ENCODE data around the gene COPRS. TPM values are rescaled to one million over a fixed set of nuclear protein-coding genes. Genes with fewer than 3 reads are reported as not detected.

Gene COPRS
- total RNA-seq, 4 donors from 2014 or later: 72.1 to 117 (median 83.1) TPM

GRCh38 chr17:31803494-31804213 lies 55.4 kb downstream of the COPRS start:
- no peak for DNase-seq (ENCODE audit: low spot score in 2 of 2)
- no peaks in the 10 kb centered on the region for H3K36me3 ChIP-seq
- no peak overlapping the region for H3K27ac ChIP-seq
- TF ChIP-seq POLR2A (IDR thresholded peaks at IDR 0.05): no peak
- no peak for TF ChIP-seq EP300 (IDR thresholded peaks at IDR 0.05)
- TF ChIP-seq, protein P1, sequence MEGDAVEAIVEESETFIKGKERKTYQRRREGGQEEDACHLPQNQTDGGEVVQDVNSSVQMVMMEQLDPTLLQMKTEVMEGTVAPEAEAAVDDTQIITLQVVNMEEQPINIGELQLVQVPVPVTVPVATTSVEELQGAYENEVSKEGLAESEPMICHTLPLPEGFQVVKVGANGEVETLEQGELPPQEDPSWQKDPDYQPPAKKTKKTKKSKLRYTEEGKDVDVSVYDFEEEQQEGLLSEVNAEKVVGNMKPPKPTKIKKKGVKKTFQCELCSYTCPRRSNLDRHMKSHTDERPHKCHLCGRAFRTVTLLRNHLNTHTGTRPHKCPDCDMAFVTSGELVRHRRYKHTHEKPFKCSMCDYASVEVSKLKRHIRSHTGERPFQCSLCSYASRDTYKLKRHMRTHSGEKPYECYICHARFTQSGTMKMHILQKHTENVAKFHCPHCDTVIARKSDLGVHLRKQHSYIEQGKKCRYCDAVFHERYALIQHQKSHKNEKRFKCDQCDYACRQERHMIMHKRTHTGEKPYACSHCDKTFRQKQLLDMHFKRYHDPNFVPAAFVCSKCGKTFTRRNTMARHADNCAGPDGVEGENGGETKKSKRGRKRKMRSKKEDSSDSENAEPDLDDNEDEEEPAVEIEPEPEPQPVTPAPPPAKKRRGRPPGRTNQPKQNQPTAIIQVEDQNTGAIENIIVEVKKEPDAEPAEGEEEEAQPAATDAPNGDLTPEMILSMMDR (IDR thresholded peaks at IDR 0.05): no peak
- H3K4me3 ChIP-seq: no peak overlapping the region
- WGBS, 2 donors: 71 to 72% methylated on average over 11 of the region's 11 CpGs
- no peaks in the 10 kb centered on the region for H3K4me1 ChIP-seq
- H3K9me3 ChIP-seq: no peaks in the 10 kb centered on the region
- H3K27me3 ChIP-seq: no peaks in the 10 kb centered on the region

GRCh38 chr17:31802502-31802901 lies 56.5 kb downstream of the COPRS start:
- no peaks in the 10 kb centered on the region for H3K36me3 ChIP-seq
- DNase-seq (ENCODE audit: low spot score in 2 of 2): no peak
- no peak overlapping the region for H3K27ac ChIP-seq
- WGBS, 2 donors: 88 to 91% methylated on average over 2 of the region's 2 CpGs
- no peaks in the 10 kb centered on the region for H3K9me3 ChIP-seq
- H3K4me1 ChIP-seq: no peaks in the 10 kb centered on the region
- TF ChIP-seq, protein P1 (IDR thresholded peaks at IDR 0.05): no peak
- TF ChIP-seq EP300 (IDR thresholded peaks at IDR 0.05): no peak
- TF ChIP-seq POLR2A (IDR thresholded peaks at IDR 0.05): no peak
- H3K4me3 ChIP-seq: no peak overlapping the region
- H3K27me3 ChIP-seq: no peaks in the 10 kb centered on the region

Other genes with a start within 250 kb of the COPRS start
- gene UTP6, start 42.5 kb upstream of the COPRS start, total RNA-seq: 10 to 100 TPM; 30.2 to 56.1 (median 45.8) TPM
- 10 to 100 TPM; 12.2 to 20.3 (median 17.0) TPM for gene SUZ12, start 77.8 kb upstream of the COPRS start, total RNA-seq
- 10 to 100 TPM; 17.2 to 51.1 (median 27.9) TPM for gene LRRC37B, start 148.1 kb upstream of the COPRS start, total RNA-seq